ENCODE measurements around the gene TEX264. TPM values are rescaled to one million over a fixed set of nuclear protein-coding genes. Genes with fewer than 3 reads are reported as not detected.

TEX264 gene
- total and polyA plus RNA-seq, 2 of the 13 experiments (the other 11 are each of a cell fraction or from before 2014, with no cell fraction given): 35.2 to 52.1 TPM

DNA sequence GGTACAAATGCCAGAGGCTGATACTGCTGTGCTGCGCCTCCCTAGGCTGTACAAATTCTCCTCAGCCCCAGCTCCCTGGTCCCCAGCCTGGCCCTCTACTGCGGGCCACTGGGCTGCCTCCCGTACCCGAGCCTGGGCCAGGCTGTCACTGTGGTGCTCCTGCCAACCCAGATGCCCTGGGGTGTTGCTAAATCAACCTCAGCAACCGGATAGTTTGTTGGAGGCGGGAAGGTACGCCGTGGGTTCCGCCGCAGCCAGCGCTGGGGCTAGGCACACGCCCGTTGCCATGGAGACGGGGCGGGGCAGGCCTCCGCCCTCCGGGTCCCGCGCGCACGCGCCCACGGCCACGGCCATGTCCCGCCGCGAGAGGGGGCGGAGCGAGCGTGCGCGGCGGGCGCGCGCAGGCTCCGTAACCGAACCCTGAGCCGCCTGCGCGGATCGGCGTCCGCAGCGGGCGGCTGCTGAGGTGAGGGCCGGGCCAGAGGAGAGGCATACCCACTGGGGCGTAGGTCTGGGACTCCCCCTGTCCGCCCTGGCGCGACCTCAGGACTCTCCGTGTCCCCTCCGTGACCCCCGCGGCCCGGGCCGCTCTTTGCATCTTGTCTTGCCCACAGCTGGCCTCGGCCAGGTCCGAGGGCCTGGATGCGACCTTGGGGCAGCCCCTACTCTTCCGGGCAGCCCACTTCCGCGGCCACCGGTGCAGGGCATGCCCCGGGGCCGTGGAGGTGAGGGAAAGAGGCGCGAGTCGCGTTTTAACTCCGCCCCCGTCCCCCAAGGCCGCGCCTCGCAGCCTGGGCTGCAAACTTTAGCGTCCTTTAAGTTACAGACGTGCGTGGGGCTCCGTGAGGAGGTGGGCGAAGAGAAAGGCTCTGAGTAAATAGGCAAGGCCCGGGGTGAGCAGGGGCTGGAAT is at the start of gene TEX264 (continued):
- TF ChIP-seq ELK4 (CRISPR knock-in tag; IDR thresholded peaks at IDR 0.05; ENCODE audit: borderline replicate concordance) (0 out of 2 replicates have a peak, but pooled peaks have one; percentile 40), HCFC1 (IDR thresholded peaks at IDR 0.05; ENCODE audit: low read depth, low read length) (no peak), ZNF770 (CRISPR knock-in tag; IDR thresholded peaks at IDR 0.05) (no peak), RARG (CRISPR knock-in tag; IDR thresholded peaks at IDR 0.05; ENCODE audit: low read depth) (no peak), ZNF780A (CRISPR knock-in tag; IDR thresholded peaks at IDR 0.05) (no peak), ZNF891 (CRISPR knock-in tag; IDR thresholded peaks at IDR 0.05) (no peak), KIAA2018 (CRISPR knock-in tag; IDR thresholded peaks at IDR 0.05; ENCODE audit: borderline replicate concordance) (no peak), PAWR (CRISPR knock-in tag; IDR thresholded peaks at IDR 0.05; ENCODE audit: borderline replicate concordance) (no peak), IKZF1 (IDR thresholded peaks at IDR 0.05) (no peak), ZNF124 (CRISPR knock-in tag; IDR thresholded peaks at IDR 0.05) (no peak)
- TF ChIP-seq, protein P1, sequence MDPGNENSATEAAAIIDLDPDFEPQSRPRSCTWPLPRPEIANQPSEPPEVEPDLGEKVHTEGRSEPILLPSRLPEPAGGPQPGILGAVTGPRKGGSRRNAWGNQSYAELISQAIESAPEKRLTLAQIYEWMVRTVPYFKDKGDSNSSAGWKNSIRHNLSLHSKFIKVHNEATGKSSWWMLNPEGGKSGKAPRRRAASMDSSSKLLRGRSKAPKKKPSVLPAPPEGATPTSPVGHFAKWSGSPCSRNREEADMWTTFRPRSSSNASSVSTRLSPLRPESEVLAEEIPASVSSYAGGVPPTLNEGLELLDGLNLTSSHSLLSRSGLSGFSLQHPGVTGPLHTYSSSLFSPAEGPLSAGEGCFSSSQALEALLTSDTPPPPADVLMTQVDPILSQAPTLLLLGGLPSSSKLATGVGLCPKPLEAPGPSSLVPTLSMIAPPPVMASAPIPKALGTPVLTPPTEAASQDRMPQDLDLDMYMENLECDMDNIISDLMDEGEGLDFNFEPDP (CRISPR knock-in tag; conservative IDR thresholded peaks at IDR 0.05): 0 out of 2 replicates have a peak, but pooled peaks have one; percentile 33
